Activated CD4-positive, alpha-beta memory T cell treated with anti-CD3 and anti-CD28 coated beads for 36 hours (primary cell): ENCODE measurements around the gene PRICKLE3. TPM values are rescaled to one million over a fixed set of nuclear protein-coding genes. Genes with fewer than 3 reads are reported as not detected.
A peak's percentile ranks its signal among the peaks of the same experiment; 100 is the strongest.

Experiments
- CTCF ChIA-PET: fragments of 350-600 bp; sonication (Branson Sonifier 250); formaldehyde crosslinking; loops from one replicate; lab custom pipeline; 2021; ENCODE audit warnings: antibody characterized with exemption, inconsistent platforms; lab: Charles Lee
- POLR2A ChIA-PET: fragments of 350-600 bp; sonication (Branson Sonifier 250); formaldehyde crosslinking; loops from one replicate; lab custom pipeline; 2021; ENCODE audit warnings: antibody characterized with exemption; lab: Charles Lee
- DNase-seq: peaks from one replicate; pipeline ENCODE4 v3.0.0-alpha.2; 2020
- H3K27ac Mint-ChIP-seq: one replicate; pipeline ENCODE4 v1.8.0; 2021; ENCODE audit warnings: mixed read lengths
- H3K27me3 Mint-ChIP-seq: one replicate; pipeline ENCODE4 v1.8.0; 2021; ENCODE audit warnings: mixed read lengths
- H3K36me3 Mint-ChIP-seq: one replicate; pipeline ENCODE4 v1.8.0; 2021; ENCODE audit warnings: mixed read lengths
- H3K4me1 Mint-ChIP-seq: one replicate; pipeline ENCODE4 v1.8.0; 2021; ENCODE audit warnings: low read depth, mixed read lengths
- H3K4me3 Mint-ChIP-seq: one replicate; pipeline ENCODE4 v1.8.0; 2021; ENCODE audit warnings: mild to moderate bottlenecking, mixed read lengths
- H3K9me3 Mint-ChIP-seq: one replicate; pipeline ENCODE4 v1.8.0; 2021; ENCODE audit warnings: mixed read lengths
- intact Hi-C: fragments of 100-400 bp; cut with micrococcal nuclease; formaldehyde crosslinking; loops from one replicate; pipeline ENCODE4 v1.15.1; 2023
- total RNA-seq, 2 experiments: library from RNA; stranded (reverse); gene quantifications; one replicate each; pipeline ENCODE4 v1.2.3, GENCODE V29; 2021

PRICKLE3 gene
- total RNA-seq, 2 experiments from 2014 or later, result 18.1 to 20.1 TPM

- CTCF ChIA-PET, result no interaction called here
- no peaks in the 10 kb centered on the region for H3K9me3 Mint-ChIP-seq
- H3K4me3 Mint-ChIP-seq, result no peak overlapping the region
- H3K27ac Mint-ChIP-seq, result no peak overlapping the region
- no peaks in the 10 kb centered on the region for H3K36me3 Mint-ChIP-seq
- intact Hi-C loops, result no loop called here
- POLR2A ChIA-PET, result no interaction called here
- H3K27me3 Mint-ChIP-seq, result no peaks in the 10 kb centered on the region
- H3K4me1 Mint-ChIP-seq, result peaks cover 11% of the 10 kb centered on the region
- no peak for DNase-seq
Measured at GRCh38 chrX:49203536-49203935, 17.4 kb upstream of the PRICKLE3 start.

DNA sequence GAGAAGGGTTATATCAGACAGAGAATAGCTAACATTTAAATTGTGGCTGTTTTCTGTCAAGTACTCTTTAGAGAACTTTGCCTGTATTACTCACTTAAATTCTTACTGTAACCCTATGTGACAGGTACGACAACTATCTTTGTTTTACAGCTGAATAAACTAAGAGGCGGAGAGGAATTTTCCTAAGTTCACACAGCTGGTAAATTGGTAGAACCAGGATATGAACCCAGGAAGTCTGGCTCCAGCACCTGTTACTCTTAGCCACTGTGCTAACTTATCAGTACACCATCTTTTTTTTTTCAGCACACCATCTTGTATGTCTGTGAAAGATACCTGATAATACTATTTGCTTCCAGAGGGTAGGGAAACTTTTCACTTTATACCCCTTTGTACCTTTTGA is 15.8 kb upstream of the PRICKLE3 start:
- Mint-ChIP-seq H3K9me3 (no peaks in the 10 kb centered on the region), H3K27ac (no peak overlapping the region), H3K27me3 (no peaks in the 10 kb centered on the region), H3K4me3 (no peak overlapping the region), H3K4me1 (peaks cover 18% of the 10 kb centered on the region), H3K36me3 (no peaks in the 10 kb centered on the region)
- CTCF ChIA-PET, result interaction anchor here (1.4 kb wide), 1 partner anchor 9 kb away, joined by 7 read pairs; no protein-coding TSS in a partner anchor
- no peak for DNase-seq
- POLR2A ChIA-PET, result interaction anchor here (0.7 kb wide), 1 partner anchor 17 kb away, joined by 5 read pairs; no protein-coding TSS in a partner anchor
- intact Hi-C loops, result no loop called here

GRCh38 chrX:49199906-49200771 is 14.0 kb upstream of the PRICKLE3 start, which contains the start of gene SYP:
Gene SYP (minus strand): TSS chrX:49200193. CDS start chrX:49200186, 7 bp downstream.
- no peaks in the 10 kb centered on the region for H3K9me3 Mint-ChIP-seq
- intact Hi-C loops, result loop anchor here (2.0 to 10.0 kb wide), 2 partner anchors 69 to 245 kb away; partner anchors contain the start of genes OTUD5 and PPP1R3F
- peak within 1 kb of the TSS; percentile 51 for H3K4me3 Mint-ChIP-seq
- DNase-seq, result peak; percentile 92
- H3K36me3 Mint-ChIP-seq, result no peaks in the 10 kb centered on the region
- no peaks in the 10 kb centered on the region for H3K27me3 Mint-ChIP-seq
- H3K4me1 Mint-ChIP-seq, result peaks cover 18% of the 10 kb centered on the region
- H3K27ac Mint-ChIP-seq, result peak within 1 kb of the TSS; percentile 33
- ChIA-PET CTCF (no interaction called here), POLR2A (no interaction called here)

DNA sequence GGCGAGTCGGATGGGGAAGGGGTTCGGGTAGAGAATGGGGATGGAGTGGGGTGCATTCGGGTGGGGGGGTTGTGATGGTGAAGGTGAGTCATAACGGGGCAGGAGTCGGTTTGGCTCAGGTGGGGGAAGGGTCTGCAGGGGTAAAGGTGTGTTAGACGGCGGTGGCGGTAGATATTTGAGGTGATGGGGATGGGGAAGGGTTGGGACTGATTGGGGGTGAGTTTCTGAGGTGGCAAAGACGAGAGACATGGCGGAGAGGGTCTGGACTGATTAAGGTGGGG is 13.1 kb upstream of the PRICKLE3 start:
- Mint-ChIP-seq H3K9me3 (no peaks in the 10 kb centered on the region), H3K4me3 (peak overlapping the region; percentile 47), H3K27me3 (no peaks in the 10 kb centered on the region), H3K4me1 (peaks cover 20% of the 10 kb centered on the region), H3K36me3 (no peaks in the 10 kb centered on the region), H3K27ac (no peak overlapping the region)
- DNase-seq, result no peak
- POLR2A ChIA-PET, result no interaction called here
- intact Hi-C loops, result loop anchor here (10.0 kb wide), 1 partner anchor 244 kb away; the partner anchor contains the start of gene OTUD5
- CTCF ChIA-PET, result no interaction called here

DNA sequence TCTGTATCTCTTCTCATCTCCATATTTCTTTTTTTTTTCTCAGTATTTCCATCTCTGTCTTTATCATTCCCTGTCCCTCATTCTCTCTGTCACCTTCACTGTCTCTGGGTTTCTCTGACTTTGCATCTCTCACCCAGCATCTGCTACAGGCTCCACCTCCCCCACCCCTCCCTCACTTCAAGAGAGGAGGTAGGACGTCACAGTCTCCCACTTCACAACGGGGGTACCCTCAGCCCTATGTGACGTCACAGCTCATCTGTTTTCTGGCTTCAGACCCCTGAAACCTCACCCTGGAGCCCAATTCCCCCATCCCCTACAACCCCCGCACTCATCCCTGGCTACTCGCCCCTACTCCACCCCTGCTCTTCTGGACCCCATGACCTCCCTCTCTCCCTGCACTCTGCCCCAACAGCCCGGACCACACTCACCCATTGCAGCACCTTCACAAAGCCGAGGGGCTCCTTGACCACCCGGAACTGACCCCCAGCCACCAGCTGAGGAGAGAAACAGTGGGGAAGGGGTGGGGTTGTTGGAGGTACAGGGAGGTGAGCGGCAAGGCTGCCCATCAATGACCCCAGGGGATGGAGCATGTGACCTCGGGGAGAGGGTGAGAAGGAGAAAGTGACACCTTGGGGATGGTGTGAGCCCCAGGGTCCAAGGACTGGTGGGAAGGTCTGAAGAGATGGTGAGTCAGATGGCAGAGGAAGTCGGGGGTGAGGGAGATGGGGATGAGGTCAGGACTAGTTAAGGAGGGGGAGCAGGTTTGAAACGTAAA is 12.6 kb upstream of the PRICKLE3 start:
- POLR2A ChIA-PET, result no interaction called here

DNA sequence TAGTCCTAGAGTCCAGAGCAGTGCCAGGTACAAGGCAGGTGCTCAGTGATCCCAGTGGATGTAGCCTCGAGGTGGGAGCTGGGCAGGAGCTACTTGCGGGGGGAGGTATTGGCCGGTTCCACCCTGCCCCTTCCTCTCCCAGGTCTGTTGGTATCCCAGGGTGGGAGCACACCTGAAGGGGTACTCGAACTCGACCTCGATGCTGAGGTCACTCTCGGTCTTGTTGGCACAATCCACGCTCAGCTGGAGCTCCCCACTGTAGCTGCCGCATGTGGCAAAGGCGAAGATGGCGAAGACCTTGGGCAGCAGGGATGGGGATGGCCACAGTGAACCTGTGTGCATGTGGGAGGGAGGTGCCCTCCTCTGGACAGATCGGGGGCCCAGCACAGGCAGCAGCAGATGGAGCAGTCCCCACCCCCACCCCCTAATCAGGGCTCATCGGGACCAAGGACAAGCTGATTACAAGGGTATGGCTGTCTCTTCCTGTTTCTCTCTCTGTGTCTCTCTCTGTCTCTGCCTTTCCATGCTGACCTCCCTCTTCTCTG is 11.4 kb upstream of the PRICKLE3 start:
- Mint-ChIP-seq H3K9me3 (no peaks in the 10 kb centered on the region), H3K27me3 (no peaks in the 10 kb centered on the region), H3K4me1 (peaks cover 36% of the 10 kb centered on the region), H3K4me3 (no peak overlapping the region), H3K36me3 (no peaks in the 10 kb centered on the region), H3K27ac (no peak overlapping the region)
- intact Hi-C loops, result loop anchor here (10.0 kb wide), 1 partner anchor 243 kb away; the partner anchor contains the start of gene OTUD5
- POLR2A ChIA-PET, result no interaction called here
- CTCF ChIA-PET, result no interaction called here
- DNase-seq, result no peak

More for the DNA sequence above, 12.6 kb upstream of the PRICKLE3 start:
- Mint-ChIP-seq H3K4me1 (peaks cover 25% of the 10 kb centered on the region), H3K9me3 (no peaks in the 10 kb centered on the region), H3K36me3 (no peaks in the 10 kb centered on the region), H3K27ac (no peak overlapping the region), H3K27me3 (no peaks in the 10 kb centered on the region), H3K4me3 (peak overlapping the region; percentile 47)
- intact Hi-C loops, result loop anchor here (10.0 kb wide), 1 partner anchor 244 kb away; the partner anchor contains the start of gene OTUD5
- DNase-seq, result no peak
- CTCF ChIA-PET, result no interaction called here

DNA sequence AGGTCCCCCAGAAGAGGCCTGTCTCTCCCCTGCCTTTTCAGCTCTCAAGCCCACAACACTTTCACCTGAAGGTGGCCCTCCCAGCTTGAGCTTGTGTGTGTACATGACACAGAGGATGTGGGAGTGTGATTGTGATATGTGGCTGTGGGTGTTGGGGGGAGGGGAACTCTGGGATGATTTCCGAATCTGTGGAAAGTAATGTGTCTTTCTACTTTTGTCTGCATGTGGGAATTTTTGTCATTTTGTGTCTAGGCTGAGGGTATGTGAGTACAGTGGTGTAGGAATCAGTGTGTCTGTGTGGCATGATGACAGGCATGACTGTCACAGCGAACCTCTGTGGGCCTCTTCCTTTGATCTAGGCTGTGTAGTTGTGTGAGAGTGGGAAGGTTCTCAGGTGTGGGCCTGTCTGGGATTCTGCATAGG is 7.4 kb upstream of the PRICKLE3 start:
- no peaks in the 10 kb centered on the region for H3K36me3 Mint-ChIP-seq
- peaks cover 39% of the 10 kb centered on the region for H3K4me1 Mint-ChIP-seq
- ChIA-PET CTCF (interaction anchor here (0.8 to 3.7 kb wide), 10 partner anchors 9 to 560 kb away, joined by 3 to 23 read pairs (median 7); partner anchors contain the start of gene PLP2), POLR2A (interaction anchor here (1.5 kb wide), 1 partner anchor 38 kb away, joined by 4 read pairs; no protein-coding TSS in a partner anchor)
- intact Hi-C loops, result loop anchor here (2.0 to 10.0 kb wide), 4 partner anchors 71 to 684 kb away; partner anchors contain the start of genes GPKOW, OTUD5 and USP27X
- H3K9me3 Mint-ChIP-seq, result no peaks in the 10 kb centered on the region
- DNase-seq, result peak; percentile 40
- peak overlapping the region; percentile 65 for H3K27ac Mint-ChIP-seq
- H3K4me3 Mint-ChIP-seq, result no peak overlapping the region
- no peaks in the 10 kb centered on the region for H3K27me3 Mint-ChIP-seq

GRCh38 chrX:49192722-49193328 is 6.7 kb upstream of the PRICKLE3 start:
- ChIA-PET CTCF (interaction anchor here (0.6 to 3.7 kb wide), 19 partner anchors 9 to 561 kb away, joined by 3 to 23 read pairs (median 5); partner anchors contain the start of genes CCDC22 and PLP2), POLR2A (interaction anchor here (0.8 to 1.5 kb wide), 3 partner anchors 20 to 83 kb away, joined by 3 to 4 read pairs (median 4); no protein-coding TSS in a partner anchor)
- Mint-ChIP-seq H3K27ac (peak overlapping the region; percentile 65), H3K9me3 (no peaks in the 10 kb centered on the region), H3K4me1 (peaks cover 32% of the 10 kb centered on the region), H3K27me3 (no peaks in the 10 kb centered on the region), H3K4me3 (peak overlapping the region; percentile 23), H3K36me3 (no peaks in the 10 kb centered on the region)
- peak; percentile 60 for DNase-seq
- intact Hi-C loops, result loop anchor here (2.0 to 10.0 kb wide), 4 partner anchors 71 to 684 kb away; partner anchors contain the start of genes GPKOW, OTUD5 and USP27X

DNA sequence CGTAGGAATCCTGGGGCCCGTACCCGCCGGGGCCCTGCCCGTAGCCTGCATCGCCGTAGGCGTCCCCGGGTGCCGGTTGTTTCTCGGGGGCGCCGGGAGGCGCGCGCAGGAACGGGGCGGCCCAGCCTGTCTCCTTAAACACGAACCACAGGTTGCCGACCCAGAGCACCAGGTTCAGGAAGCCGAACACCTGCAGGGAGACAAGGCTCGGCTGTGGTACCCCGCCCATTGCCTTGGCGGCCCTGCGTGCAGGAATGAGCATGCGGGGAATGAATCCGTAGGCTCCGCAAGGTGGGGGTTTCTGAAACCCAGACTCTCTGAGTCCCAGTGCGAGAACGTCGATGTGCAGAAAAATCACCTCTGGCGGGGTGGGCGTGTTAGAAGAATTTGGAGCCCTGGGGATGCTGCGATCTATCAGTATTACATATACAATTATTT is 5.4 kb upstream of the PRICKLE3 start:
- POLR2A ChIA-PET, result interaction anchor here (1.3 kb wide), 1 partner anchor 25 kb away, joined by 11 read pairs; no protein-coding TSS in a partner anchor
- Mint-ChIP-seq H3K4me1 (peaks cover 34% of the 10 kb centered on the region), H3K27ac (peak overlapping the region; percentile 91), H3K9me3 (no peaks in the 10 kb centered on the region), H3K27me3 (no peaks in the 10 kb centered on the region), H3K36me3 (no peaks in the 10 kb centered on the region), H3K4me3 (peak overlapping the region; percentile 92)
- DNase-seq, result peak; percentile 58
- intact Hi-C loops, result loop anchor here (1.0 to 10.0 kb wide), 8 partner anchors 24 to 686 kb away; partner anchors contain the start of genes CCDC22, GPKOW, OTUD5 and PPP1R3F
- CTCF ChIA-PET, result interaction anchor here (0.5 to 3.7 kb wide), 7 partner anchors 19 to 562 kb away, joined by 3 to 23 read pairs (median 8); partner anchors contain the start of gene PLP2

- H3K9me3 Mint-ChIP-seq, result no peaks in the 10 kb centered on the region
- H3K27me3 Mint-ChIP-seq, result no peaks in the 10 kb centered on the region
- H3K27ac Mint-ChIP-seq, result peak overlapping the region; percentile 91
- ChIA-PET CTCF (interaction anchor here (0.5 to 3.7 kb wide), 7 partner anchors 14 to 563 kb away, joined by 3 to 23 read pairs (median 4); no protein-coding TSS in a partner anchor), POLR2A (interaction anchor here (1.0 to 1.3 kb wide), 2 partner anchors 24 to 82 kb away, joined by 3 to 11 read pairs; no protein-coding TSS in a partner anchor)
- H3K4me1 Mint-ChIP-seq, result peaks cover 37% of the 10 kb centered on the region
- intact Hi-C loops, result loop anchor here (1.0 to 10.0 kb wide), 7 partner anchors 24 to 686 kb away; partner anchors contain the start of genes CCDC22, GPKOW, OTUD5 and PPP1R3F
- peak; percentile 91 for DNase-seq
- H3K36me3 Mint-ChIP-seq, result no peaks in the 10 kb centered on the region
- peak overlapping the region; percentile 92 for H3K4me3 Mint-ChIP-seq
Measured at GRCh38 chrX:49190821-49191573, 4.8 kb upstream of the PRICKLE3 start.
